GM18861 (cell line): ENCODE data around the gene ITGAX.

Source experiments
- ATAC-seq: cut with Tn5 transposase; IDR thresholded peaks from one replicate; pipeline ENCODE4 v1.9.1; 2021; ENCODE audit not compliant: unreplicated experiment

The ITGAX gene

DNA sequence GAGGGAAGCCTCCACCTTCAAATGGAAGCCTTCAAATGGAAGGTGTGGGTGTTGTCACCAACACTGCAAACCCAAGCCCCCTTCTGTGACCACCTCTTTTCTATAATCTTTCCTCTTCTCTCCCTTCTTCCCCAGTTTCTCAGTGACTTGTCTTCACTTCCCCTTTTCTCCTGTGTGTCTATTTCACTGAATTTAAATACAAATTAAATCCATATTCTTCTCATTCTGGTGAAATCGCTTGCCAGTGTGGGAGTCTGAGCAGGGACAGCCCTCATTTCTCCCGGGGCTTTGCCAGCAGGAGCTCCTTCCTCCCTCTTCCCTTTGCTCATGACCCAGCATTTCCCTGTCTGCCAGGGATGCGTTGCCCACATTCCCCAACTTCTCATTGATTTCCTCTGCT lies 6.4 kb upstream of the ITGAX start:
- ATAC-seq = no peak

- ATAC-seq = no peak
These were observed 4.5 kb upstream of the ITGAX start for GRCh38 chr16:31350275-31351005.

GRCh38 chr16:31351246-31351941 lies 3.6 kb upstream of the ITGAX start:
- no peak for ATAC-seq

DNA sequence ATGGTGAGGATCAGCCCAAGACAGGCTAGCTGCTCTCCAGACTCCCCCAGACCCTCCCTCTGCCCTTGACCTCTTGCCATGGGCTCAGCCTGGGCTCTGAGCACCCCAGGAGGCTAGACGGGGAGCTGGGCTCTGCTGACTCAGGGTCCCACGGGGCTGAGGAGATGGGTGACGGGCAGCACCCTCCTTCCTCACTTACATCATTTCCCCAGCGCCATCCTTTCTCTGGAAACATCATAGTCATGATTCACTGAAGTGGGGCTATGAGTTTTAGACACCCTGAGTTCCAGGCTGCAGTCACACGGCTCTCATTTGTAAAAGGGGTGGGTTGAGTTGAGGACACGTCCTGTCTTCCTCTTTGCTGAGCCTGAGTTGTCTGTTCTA lies 3.0 kb upstream of the ITGAX start:
- no peak for ATAC-seq

DNA sequence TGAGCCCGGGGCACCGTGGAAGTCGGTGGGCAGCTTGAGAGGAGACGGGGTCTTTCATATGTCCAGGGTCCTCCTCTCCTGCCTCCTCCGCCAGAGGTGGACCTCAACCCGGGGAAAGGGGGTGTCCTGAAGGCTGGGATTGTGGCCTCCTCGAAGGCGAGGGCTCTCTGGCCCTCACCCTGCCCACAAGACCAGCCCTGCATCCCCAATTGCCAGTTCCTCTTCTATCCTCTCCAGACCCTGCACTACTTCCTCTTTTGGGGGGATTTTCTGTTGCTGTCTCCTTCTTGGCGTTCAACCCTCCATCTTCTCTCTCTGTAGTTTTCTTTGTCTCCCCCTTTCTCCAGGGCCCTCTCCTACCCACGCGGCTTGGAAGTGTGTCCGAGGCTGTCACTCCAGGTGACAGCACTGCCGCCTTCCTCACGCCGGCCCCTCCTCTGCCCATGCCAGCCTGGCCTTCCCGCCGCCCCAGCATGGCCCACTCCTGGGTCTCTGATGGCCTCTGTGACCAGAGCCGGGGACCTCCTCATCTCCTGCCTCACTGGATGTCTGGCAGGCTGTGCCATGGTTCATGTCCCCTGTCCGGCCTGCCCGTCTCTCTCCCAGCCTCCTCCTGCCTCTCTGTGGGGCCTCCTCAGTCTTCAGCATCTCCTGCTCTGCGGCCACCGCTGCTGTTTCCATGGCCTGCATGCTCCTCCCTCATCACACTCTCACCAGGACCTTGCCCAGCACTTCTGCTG lies 2.4 kb upstream of the ITGAX start:
- no peak for ATAC-seq

DNA sequence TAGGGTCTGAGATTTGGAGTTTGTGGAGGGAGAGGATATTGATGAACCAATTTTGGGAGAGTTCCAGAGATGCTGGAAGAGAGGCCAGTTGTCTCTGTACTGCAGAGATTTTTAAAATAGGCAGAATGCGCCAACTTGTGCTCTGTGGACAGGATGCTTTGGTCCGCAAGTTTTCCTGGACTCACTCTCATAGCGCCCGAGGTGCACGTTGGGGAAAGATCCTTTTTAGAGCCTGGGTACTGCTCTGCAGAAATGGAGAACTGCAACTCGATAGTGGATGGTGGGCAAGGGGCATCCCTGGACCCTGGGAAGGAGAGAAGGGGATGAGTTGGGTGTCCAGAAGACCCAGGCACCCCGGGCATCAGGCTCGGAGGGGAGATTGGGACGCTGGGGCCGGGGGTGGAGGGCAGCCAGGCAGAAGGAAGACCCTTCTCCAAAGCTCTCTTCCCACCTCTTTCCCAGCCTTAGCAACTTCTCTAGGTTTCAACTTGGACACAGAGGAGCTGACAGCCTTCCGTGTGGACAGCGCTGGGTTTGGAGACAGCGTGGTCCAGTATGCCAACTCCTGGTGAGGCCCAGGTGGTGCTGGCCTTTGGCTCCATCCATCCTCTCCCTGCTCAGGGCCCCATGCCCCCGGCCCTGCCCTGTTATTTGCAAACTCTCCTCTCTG lies 590 bp downstream of the ITGAX start:
- no peak for ATAC-seq

- ATAC-seq = no peak
These were observed 1.8 kb downstream of the ITGAX start for GRCh38 chr16:31356566-31357323.

DNA sequence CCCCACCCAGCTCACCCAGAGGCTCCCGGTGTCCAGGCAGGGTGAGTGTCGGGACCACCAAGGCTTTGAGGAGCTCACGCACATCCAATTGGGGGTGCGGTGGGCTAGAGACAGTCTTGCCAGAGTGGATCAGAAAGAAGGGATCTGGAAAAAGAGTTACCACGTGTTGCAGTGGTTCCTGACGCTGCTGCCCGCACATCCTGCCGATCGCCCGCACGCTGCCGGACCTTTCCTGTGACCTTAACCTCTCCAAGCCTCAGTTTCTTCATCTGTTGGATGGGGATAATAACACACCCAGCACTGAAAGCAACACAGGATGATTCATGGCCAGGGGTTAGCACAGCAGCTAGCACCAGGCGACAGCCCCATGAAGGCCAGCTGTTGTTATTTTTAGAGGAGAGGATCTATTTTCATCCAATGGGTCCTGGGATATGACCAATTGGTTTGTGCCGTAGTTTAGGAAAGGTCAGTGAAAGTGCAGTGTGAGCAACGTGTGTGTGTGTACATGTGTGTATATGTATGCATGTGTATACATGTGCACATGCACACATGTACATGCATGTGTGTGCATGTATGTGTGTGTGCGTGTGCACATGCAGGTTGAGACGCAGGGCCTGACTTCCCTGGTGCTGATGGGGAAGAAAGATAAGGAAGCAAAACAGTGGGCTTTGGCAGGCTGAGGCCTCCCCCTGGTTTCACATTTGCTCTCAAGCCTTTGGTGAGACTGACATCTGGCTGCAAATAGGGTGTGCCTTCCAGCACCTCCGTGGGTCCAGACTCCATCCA lies 2.5 kb downstream of the ITGAX start:
- no peak for ATAC-seq

DNA sequence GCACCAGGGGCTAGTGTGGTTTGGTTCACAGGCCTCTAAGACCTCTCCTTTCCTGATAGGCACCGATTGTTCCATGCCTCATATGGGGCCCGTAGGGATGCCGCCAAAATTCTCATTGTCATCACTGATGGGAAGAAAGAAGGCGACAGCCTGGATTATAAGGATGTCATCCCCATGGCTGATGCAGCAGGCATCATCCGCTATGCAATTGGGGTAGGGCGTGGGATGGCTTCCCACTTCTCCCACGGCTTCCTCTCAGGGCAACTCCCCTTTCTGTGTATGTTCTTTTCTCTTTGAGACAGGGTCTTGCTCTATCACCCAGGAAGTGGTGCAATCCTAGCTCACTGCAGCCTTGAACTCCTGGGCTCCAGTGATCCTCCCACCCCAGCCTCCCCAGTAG lies 5.3 kb downstream of the ITGAX start:
- no peak for ATAC-seq

GRCh38 chr16:31361201-31362110 lies 6.5 kb downstream of the ITGAX start:
- no peak for ATAC-seq

DNA sequence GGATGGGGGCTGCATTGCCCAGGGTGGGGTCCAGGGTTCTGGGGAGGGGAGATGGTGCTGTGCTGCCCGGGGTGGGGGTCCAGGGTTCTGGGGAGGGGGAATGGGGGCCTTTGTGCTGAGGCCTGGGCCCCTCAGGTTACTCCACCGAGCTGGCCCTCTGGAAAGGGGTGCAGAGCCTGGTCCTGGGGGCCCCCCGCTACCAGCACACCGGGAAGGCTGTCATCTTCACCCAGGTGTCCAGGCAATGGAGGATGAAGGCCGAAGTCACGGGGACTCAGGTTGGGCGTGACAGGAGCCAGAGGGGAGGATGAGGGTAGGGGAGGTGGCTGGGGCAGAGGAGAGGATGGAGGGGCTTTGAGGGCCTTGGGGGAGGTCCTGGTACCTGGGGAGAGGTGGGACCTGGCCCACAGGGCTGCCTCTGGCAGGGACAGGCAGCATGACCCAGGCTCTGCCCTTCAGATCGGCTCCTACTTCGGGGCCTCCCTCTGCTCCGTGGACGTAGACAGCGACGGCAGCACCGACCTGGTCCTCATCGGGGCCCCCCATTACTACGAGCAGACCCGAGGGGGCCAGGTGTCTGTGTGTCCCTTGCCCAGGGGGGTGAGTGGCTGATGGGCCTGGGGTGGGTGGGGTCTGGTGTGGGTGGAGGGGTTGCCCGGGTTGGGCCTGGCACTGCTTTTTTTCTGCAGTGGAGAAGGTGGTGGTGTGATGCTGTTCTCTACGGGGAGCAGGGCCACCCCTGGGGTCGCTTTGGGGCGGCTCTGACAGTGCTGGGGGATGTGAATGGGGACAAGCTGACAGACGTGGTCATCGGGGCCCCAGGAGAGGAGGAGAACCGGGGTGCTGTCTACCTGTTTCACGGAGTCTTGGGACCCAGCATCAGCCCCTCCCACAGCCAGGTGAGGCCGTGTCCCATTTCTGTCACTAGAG lies 7.8 kb downstream of the ITGAX start:
- no peak for ATAC-seq

- ATAC-seq = no peak
These were observed 8.7 kb downstream of the ITGAX start for GRCh38 chr16:31363721-31364120.

GRCh38 chr16:31364421-31364820 lies 9.4 kb downstream of the ITGAX start:
- no peak for ATAC-seq

DNA sequence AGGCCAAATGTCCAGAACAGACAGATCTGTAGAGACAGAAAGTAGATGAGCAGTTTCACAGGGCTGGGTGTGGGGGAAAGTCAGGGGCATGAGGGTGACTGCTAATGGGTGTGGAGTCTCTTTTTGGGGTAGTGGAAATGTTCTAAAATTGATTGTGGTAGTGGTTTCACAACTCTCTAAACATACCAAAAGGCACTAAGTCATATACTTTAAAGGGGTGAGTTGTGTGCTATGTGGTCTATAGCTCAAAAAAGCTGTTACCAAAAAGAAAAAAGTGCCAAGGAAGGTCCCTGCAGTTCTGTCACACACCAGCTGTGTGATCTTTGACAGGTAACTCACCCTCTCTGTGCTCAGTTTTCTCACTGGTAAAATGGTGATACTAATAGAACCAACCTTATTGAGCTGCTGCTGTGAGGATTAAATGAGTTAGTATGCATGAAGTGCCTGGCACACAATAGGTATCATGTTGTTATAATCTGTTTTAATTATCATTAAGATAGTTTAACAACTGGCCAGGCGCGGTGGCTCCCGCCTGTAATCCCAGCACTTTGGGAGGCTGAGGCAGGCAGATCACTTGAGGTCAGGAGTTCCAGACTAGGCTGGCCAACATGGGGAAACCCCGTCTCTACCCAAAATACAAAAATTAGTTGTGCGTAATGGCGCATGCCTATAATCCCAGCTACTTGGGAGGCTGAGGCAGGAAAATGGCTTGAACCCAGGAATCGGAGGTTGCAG lies 10.3 kb downstream of the ITGAX start:
- ATAC-seq = no peak

- no peak for ATAC-seq
These were observed 12.9 kb downstream of the ITGAX start for GRCh38 chr16:31367853-31368252.

DNA sequence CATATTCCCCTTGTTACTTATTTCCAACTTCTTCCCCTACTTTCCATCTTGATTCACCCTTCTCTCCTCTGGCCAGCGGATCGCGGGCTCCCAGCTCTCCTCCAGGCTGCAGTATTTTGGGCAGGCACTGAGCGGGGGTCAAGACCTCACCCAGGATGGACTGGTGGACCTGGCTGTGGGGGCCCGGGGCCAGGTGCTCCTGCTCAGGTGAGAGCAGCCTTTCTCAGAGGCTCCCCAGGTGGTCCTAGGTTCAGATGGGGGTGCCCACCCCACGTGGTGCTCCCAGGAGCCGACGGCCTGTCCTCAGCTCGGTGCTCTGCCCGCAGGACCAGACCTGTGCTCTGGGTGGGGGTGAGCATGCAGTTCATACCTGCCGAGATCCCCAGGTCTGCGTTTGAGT lies 16.0 kb downstream of the ITGAX start:
- no peak for ATAC-seq
